Ascending aorta (tissue), 2 donors: Measurements from ENCODE around the gene CCT4. TPM values are rescaled to one million over a fixed set of nuclear protein-coding genes. Genes with fewer than 3 reads are reported as not detected.

Experiments used
- DNase-seq, 2 donors: peaks; one replicate each; pipeline ENCODE4 v3.0.0-alpha.2; 2019; ENCODE audit warnings: low spot score in 2 of 2
- H3K27ac ChIP-seq, 2 donors: fragments of 200-600 bp; sonication (generic); one replicate each; pipeline ENCODE4 v1.5.1; 2016 to 2017; ENCODE audit warnings: mild to moderate bottlenecking in 1 of 2
- H3K27me3 ChIP-seq: fragments of 200-600 bp; sonication (generic); one replicate; pipeline ENCODE4 v1.5.1; 2017
- H3K36me3 ChIP-seq, 2 donors: fragments of 200-600 bp; sonication (generic); one replicate each; pipeline ENCODE4 v1.5.1; 2016
- H3K4me1 ChIP-seq, 2 donors: fragments of 200-600 bp; sonication (generic); one replicate each; pipeline ENCODE4 v1.5.1; 2016 to 2017; ENCODE audit warnings: mild to moderate bottlenecking in 1 of 2
- H3K4me3 ChIP-seq, 2 donors: fragments of 200-600 bp; sonication (generic); one replicate each; pipeline ENCODE4 v1.5.1; 2016 to 2017; ENCODE audit warnings: mild to moderate bottlenecking in 1 of 2
- H3K9me3 ChIP-seq, 2 donors: fragments of 200-600 bp; sonication (generic); one replicate each; pipeline ENCODE4 v1.5.1; 2016
- intact Hi-C: fragments of 100-400 bp; cut with DNase I; formaldehyde crosslinking; loops from one replicate; pipeline ENCODE4 v1.15.1; 2023
- total RNA-seq: library from RNA; depleted of rRNA; stranded (reverse); fragments of >200 nt; gene quantifications from one replicate; pipeline ENCODE4 v1.1.0, GENCODE V29; 2016
- TF ChIP-seq, protein P1 (sequence below), 3 experiments: fragments of 200-600 bp in 2 of 3; fragments of 450-650 bp in 1 of 3; sonication (generic) in 2 of 3; IDR thresholded peaks; one replicate each; pipeline ENCODE4 v1.5.1; 2016 to 2019; ENCODE audit warnings: antibody characterized with exemption in 3 of 3, mild to moderate bottlenecking in 1 of 3, moderate library complexity in 1 of 3

Gene CCT4
- total RNA-seq, 1 donor from 2014 or later: 35.3 TPM

DNA sequence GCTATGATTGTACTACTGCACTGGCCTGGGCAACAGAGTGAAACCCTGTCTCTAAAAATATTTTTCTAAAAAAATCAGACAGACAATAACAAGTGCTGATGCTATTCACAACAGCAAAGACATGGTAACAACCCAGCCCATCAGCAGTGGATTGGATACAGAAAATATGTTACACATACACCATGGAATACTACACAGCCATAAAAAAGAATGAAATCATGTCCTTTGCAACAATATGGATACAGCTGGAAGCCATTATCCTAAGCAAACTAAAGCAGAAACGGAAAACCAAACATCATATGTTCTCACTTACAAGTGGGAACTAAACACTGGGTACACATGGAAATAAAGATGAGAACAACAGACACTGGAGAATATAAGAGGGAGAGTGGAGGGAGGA lies 54.5 kb downstream of the CCT4 start:
- H3K27me3 ChIP-seq: no peaks in the 10 kb centered on the region
- TF ChIP-seq, protein P1, sequence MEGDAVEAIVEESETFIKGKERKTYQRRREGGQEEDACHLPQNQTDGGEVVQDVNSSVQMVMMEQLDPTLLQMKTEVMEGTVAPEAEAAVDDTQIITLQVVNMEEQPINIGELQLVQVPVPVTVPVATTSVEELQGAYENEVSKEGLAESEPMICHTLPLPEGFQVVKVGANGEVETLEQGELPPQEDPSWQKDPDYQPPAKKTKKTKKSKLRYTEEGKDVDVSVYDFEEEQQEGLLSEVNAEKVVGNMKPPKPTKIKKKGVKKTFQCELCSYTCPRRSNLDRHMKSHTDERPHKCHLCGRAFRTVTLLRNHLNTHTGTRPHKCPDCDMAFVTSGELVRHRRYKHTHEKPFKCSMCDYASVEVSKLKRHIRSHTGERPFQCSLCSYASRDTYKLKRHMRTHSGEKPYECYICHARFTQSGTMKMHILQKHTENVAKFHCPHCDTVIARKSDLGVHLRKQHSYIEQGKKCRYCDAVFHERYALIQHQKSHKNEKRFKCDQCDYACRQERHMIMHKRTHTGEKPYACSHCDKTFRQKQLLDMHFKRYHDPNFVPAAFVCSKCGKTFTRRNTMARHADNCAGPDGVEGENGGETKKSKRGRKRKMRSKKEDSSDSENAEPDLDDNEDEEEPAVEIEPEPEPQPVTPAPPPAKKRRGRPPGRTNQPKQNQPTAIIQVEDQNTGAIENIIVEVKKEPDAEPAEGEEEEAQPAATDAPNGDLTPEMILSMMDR (IDR thresholded peaks at IDR 0.05): no peak
- intact Hi-C loops: no loop called here
- no peak overlapping the region for H3K27ac ChIP-seq
- no peak for DNase-seq
- peaks cover 2 to 8% of the 10 kb centered on the region in 2 donors for H3K36me3 ChIP-seq
- no peak overlapping the region for H3K4me3 ChIP-seq
- H3K4me1 ChIP-seq: no peaks in the 10 kb centered on the region
- H3K9me3 ChIP-seq: no peaks in the 10 kb centered on the region

DNA sequence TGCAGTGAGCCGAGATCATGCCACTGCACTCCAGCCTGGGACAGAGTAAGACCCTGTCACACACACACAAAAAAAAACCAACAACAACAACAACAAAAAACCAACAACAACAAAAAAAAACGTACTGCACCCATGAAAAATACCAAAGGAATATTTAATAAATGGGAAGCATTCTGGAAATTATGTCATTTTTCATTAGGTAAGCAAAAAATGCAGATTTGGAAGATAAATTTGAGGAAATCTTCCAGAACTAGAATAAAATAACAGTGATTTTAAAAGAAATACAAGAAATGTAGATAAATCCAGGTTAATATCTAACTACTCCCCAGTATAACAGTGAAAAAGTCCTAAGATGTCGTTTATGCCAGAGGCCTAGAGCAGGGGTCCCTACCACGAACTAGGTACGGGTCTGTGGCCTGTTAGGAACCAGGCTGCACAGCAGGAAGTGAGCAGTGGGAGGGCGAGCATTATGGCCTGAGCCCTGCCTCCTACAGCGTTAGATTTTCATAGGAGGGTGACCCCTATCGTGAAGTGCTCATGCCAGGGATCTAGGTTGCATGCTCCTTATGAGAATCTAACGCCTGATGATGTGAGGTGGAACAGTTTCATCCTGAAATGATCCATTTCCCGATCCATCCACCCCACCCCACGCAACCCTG lies 56.1 kb downstream of the CCT4 start:
- DNase-seq: no peak
- no peak overlapping the region for H3K27ac ChIP-seq
- no peaks in the 10 kb centered on the region for H3K9me3 ChIP-seq
- intact Hi-C loops: no loop called here
- H3K4me3 ChIP-seq: no peak overlapping the region
- H3K27me3 ChIP-seq: no peaks in the 10 kb centered on the region
- H3K36me3 ChIP-seq: peaks cover 2 to 8% of the 10 kb centered on the region in 2 donors
- TF ChIP-seq, protein P1 (IDR thresholded peaks at IDR 0.05): no peak
- H3K4me1 ChIP-seq: no peaks in the 10 kb centered on the region

DNA sequence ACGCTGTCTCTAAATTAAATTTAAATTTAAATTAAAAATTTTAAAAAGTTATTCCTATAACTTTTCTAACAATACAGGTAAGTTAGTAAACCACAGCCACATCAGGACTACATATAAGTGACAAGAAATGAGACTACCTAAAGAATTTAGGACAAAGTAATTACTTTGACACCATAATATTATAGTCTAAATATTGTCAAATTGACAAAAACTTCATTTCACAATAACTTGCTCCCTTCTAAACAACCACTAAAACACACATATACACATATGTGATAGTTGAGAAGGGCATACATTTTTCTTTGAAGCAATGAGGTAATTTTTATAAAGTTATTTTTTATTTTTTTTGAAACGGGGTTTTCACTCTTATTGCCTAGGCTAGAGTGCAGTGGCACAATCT lies 66.2 kb downstream of the CCT4 start:
- Histone ChIP-seq H3K9me3 (no peaks in the 10 kb centered on the region), H3K36me3 (no peaks in the 10 kb centered on the region), H3K4me1 (no peaks in the 10 kb centered on the region), H3K27me3 (no peaks in the 10 kb centered on the region), H3K27ac (no peak overlapping the region), H3K4me3 (no peak overlapping the region)
- TF ChIP-seq, protein P1 (IDR thresholded peaks at IDR 0.05): no peak
- DNase-seq: no peak
- intact Hi-C loops: no loop called here

Other genes with a start within 250 kb of the CCT4 start
- gene FAM161A, start 34.6 kb downstream of the CCT4 start, total RNA-seq: not detected
- gene COMMD1, start 17.0 kb upstream of the CCT4 start, total RNA-seq: 31.8 TPM